Measurements from ENCODE around the gene STOML1. TPM values are rescaled to one million over a fixed set of nuclear protein-coding genes. Genes with fewer than 3 reads are reported as not detected.

Gene STOML1
- total RNA-seq, 2 donors from 2014 or later: 4.4 to 5.5 TPM

GRCh38 chr15:73996939-73997338 lies 4.8 kb upstream of the STOML1 start:
- DNase-seq: no peak
- no peak for TF ChIP-seq CTCF (conservative IDR thresholded peaks at IDR 0.05)
- Histone ChIP-seq H3K9ac (ENCODE audit: extremely low read depth, low read length, poor library complexity, severe bottlenecking) (no peak overlapping the region), H3K36me3 (ENCODE audit: control insufficient read depth, insufficient read depth, low read length) (peaks cover 13% of the 10 kb centered on the region), H3K4me1 (ENCODE audit: control insufficient read depth, insufficient read depth, low read length) (no peaks in the 10 kb centered on the region), H3K27me3 (ENCODE audit: control insufficient read depth, insufficient read depth, low read length, poor library complexity, severe bottlenecking) (no peaks in the 10 kb centered on the region), H3K9me3 (ENCODE audit: control insufficient read depth, low read length) (no peaks in the 10 kb centered on the region), H3K4me3 (ENCODE audit: low read length) (no peak overlapping the region), H3K27ac (ENCODE audit: low read depth, low read length) (no peak overlapping the region)
- peaks cover 7% of the 10 kb centered on the region for H3K27me3 Mint-ChIP-seq (ENCODE audit: insufficient read depth)
- 95 to 97% methylated on average over 5 of the region's 5 CpGs for WGBS, 2 experiments (ENCODE audit: insufficient coverage in 1 of 2, insufficient read length in 1 of 2)
- peaks cover 13% of the 10 kb centered on the region for H3K36me3 Mint-ChIP-seq (ENCODE audit: low read depth)
- no peak overlapping the region for H3K27ac Mint-ChIP-seq
- peaks cover 9% of the 10 kb centered on the region for H3K4me1 Mint-ChIP-seq
- no peaks in the 10 kb centered on the region for H3K9me3 Mint-ChIP-seq
- no peak overlapping the region for H3K4me3 Mint-ChIP-seq

- 91 to 100% methylated on average over 1 of the region's 2 CpGs for WGBS, 2 experiments (ENCODE audit: insufficient coverage in 1 of 2, insufficient read length in 1 of 2)
- H3K27me3 ChIP-seq (ENCODE audit: control insufficient read depth, insufficient read depth, low read length, poor library complexity, severe bottlenecking): no peaks in the 10 kb centered on the region
- H3K27ac ChIP-seq (ENCODE audit: low read depth, low read length): no peak overlapping the region
- H3K9ac ChIP-seq (ENCODE audit: extremely low read depth, low read length, poor library complexity, severe bottlenecking): no peak overlapping the region
- no peak overlapping the region for H3K4me3 ChIP-seq (ENCODE audit: low read length)
- no peak for TF ChIP-seq CTCF (conservative IDR thresholded peaks at IDR 0.05)
- H3K4me1 ChIP-seq (ENCODE audit: control insufficient read depth, insufficient read depth, low read length): no peaks in the 10 kb centered on the region
- DNase-seq: no peak
- H3K27ac Mint-ChIP-seq: no peak overlapping the region
- no peaks in the 10 kb centered on the region for H3K9me3 Mint-ChIP-seq
- H3K36me3 ChIP-seq (ENCODE audit: control insufficient read depth, insufficient read depth, low read length): peaks cover 13% of the 10 kb centered on the region
- H3K36me3 Mint-ChIP-seq (ENCODE audit: low read depth): peaks cover 12% of the 10 kb centered on the region
- no peak overlapping the region for H3K4me3 Mint-ChIP-seq
- H3K9me3 ChIP-seq (ENCODE audit: control insufficient read depth, low read length): no peaks in the 10 kb centered on the region
- H3K27me3 Mint-ChIP-seq (ENCODE audit: insufficient read depth): peaks cover 7% of the 10 kb centered on the region
- H3K4me1 Mint-ChIP-seq: peaks cover 9% of the 10 kb centered on the region
Measured at GRCh38 chr15:73996267-73996666, 4.2 kb upstream of the STOML1 start.

- peak overlapping the region; percentile 41 for H3K27ac ChIP-seq (ENCODE audit: low read depth, low read length)
- no peak for TF ChIP-seq CTCF (conservative IDR thresholded peaks at IDR 0.05)
Measured at GRCh38 chr15:73994912-73995622, 3.0 kb upstream of the STOML1 start.

More at GRCh38 chr15:73994912-73995622, 3.0 kb upstream of the STOML1 start:
- Mint-ChIP-seq H3K4me1 (peaks cover 9% of the 10 kb centered on the region), H3K4me3 (peak overlapping the region; percentile 87), H3K27ac (peak overlapping the region; percentile 91), H3K27me3 (ENCODE audit: insufficient read depth) (peaks cover 7% of the 10 kb centered on the region), H3K36me3 (ENCODE audit: low read depth) (peaks cover 12% of the 10 kb centered on the region), H3K9me3 (no peaks in the 10 kb centered on the region)
- H3K9ac ChIP-seq (ENCODE audit: extremely low read depth, low read length, poor library complexity, severe bottlenecking): peak overlapping the region; percentile 58
- peak overlapping the region; percentile 95 for H3K4me3 ChIP-seq (ENCODE audit: low read length)
- no peaks in the 10 kb centered on the region for H3K27me3 ChIP-seq (ENCODE audit: control insufficient read depth, insufficient read depth, low read length, poor library complexity, severe bottlenecking)
- 7% methylated on average over 9 to 18 of the region's 18 CpGs for WGBS, 2 experiments (ENCODE audit: insufficient coverage in 1 of 2, insufficient read length in 1 of 2)
- no peaks in the 10 kb centered on the region for H3K4me1 ChIP-seq (ENCODE audit: control insufficient read depth, insufficient read depth, low read length)
- H3K36me3 ChIP-seq (ENCODE audit: control insufficient read depth, insufficient read depth, low read length): peaks cover 13% of the 10 kb centered on the region
- H3K9me3 ChIP-seq (ENCODE audit: control insufficient read depth, low read length): no peaks in the 10 kb centered on the region
- peak; percentile 61 for DNase-seq

All from endodermal cell (in vitro differentiated cells).